Measurements from ENCODE around the gene STARD6. TPM values are rescaled to one million over a fixed set of nuclear protein-coding genes. Genes with fewer than 3 reads are reported as not detected.

STARD6 gene
- total RNA-seq, 4 donors from 2014 or later, result not detected

DNA sequence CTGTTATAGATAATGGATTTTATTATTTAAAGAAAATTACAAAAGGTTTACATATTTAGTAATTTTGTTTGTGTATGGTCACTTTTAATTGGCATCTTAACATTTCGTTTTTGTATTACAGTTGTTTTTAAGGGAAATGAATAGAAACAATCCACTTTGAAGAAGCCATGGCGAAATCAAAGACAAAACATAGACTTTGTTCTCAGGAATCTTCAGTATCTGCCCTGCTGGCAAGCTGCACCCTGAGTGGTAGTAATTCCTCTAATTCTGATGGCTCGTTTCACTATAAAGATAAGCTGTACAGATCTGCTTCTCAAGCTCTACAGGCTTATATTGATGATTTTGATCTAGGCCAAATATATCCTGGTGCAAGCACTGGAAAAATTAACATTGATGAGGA, 2.7 kb upstream of the STARD6 start:
- TF ChIP-seq, protein P1, sequence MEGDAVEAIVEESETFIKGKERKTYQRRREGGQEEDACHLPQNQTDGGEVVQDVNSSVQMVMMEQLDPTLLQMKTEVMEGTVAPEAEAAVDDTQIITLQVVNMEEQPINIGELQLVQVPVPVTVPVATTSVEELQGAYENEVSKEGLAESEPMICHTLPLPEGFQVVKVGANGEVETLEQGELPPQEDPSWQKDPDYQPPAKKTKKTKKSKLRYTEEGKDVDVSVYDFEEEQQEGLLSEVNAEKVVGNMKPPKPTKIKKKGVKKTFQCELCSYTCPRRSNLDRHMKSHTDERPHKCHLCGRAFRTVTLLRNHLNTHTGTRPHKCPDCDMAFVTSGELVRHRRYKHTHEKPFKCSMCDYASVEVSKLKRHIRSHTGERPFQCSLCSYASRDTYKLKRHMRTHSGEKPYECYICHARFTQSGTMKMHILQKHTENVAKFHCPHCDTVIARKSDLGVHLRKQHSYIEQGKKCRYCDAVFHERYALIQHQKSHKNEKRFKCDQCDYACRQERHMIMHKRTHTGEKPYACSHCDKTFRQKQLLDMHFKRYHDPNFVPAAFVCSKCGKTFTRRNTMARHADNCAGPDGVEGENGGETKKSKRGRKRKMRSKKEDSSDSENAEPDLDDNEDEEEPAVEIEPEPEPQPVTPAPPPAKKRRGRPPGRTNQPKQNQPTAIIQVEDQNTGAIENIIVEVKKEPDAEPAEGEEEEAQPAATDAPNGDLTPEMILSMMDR (IDR thresholded peaks at IDR 0.05; ENCODE audit: low read depth), result no peak

DNA sequence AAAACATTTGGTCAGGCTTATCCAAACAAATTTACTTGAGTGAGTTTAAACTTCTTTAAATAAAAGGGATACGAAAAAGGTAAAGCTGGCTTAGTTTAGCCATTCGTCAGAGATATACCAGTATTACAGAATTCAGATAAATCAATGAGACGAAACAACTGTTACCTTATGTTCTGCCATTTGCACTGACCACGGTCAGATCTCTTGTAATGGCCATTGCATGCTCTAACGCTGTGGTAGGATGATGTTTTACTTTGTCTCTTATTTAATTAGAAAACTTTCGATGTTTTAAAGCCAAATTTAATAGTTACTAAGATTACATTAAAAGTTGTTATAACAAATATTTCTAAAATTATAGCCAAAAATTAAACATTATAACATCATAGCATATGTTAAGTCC, 1.6 kb upstream of the STARD6 start:
- TF ChIP-seq, protein P1 (IDR thresholded peaks at IDR 0.05; ENCODE audit: low read depth), result no peak

DNA sequence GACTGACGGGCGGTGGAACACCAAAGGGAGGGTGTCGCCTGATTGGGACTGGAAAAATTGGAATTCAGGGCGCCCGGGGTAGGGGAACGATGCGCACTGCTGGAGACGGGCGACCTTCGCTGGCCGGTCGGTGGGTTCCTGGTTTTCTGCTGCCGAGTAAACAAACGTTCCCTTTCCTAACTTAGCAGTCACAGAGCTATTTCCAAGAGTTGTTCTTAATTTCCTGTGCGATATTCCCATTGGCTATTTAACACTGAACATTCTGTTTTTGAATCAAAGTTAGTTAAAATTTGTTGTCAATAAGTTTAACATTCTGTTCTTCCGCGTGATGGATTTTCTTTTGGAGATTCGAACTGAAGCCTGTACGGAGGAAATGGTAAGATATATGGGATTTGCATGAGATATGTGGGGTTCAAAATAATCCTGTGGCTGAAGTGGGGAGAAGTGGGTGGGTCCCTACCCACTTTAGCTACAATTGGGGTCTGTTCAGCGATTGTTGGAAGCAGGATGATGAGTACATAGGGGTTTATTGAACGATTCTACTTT, 910 bp upstream of the STARD6 start:
- TF ChIP-seq, protein P1 (IDR thresholded peaks at IDR 0.05; ENCODE audit: low read depth), result no peak

DNA sequence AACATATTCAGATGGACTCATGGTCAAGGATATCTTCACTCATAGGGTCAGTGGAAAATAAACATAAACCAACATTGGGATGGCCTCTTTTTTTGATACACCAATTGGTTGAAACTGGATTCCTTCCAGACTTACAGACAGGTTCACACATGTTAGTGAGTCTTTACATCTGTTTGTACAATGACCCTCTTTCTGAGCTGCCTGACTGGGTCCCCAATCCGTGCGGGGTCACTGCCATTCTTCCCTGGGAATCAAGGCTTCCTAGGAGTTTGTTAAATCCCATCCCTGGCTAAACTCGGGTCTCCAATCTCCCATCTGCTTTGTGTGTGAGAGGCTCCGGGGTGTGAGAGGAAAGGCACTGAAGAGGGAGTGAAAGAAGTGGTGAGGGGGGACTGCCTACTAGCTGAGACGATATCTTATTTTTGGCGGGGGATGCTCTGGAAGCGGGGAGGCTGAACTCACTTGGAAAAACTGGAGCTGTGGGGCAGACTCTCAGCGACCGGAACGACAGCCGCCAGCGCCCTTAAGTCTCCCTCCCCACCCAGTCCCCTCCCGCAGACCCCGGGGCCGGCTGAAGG, 487 bp downstream of the STARD6 start:
- TF ChIP-seq, protein P1 (IDR thresholded peaks at IDR 0.05; ENCODE audit: low read depth), result no peak

DNA sequence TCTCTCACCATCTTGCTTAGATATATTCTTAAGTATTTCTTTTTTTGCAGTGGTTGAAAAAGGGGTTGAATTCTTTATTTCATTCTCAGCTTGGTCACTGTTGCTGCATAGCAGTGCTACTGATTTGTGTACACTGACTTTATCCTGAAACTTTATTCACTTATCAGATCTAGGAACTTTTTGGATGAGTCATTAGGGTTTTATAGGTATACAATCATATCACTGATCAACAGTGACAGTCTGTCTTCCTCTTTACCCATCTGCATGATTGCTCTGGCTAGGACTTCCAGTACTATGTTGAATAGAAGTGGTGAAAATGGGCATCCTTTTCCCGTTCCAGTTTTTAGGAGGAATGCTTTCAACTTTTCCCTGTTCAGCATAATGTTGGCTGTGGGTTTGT, 6.5 kb downstream of the STARD6 start:
- TF ChIP-seq, protein P1 (IDR thresholded peaks at IDR 0.05; ENCODE audit: low read depth), result no peak

DNA sequence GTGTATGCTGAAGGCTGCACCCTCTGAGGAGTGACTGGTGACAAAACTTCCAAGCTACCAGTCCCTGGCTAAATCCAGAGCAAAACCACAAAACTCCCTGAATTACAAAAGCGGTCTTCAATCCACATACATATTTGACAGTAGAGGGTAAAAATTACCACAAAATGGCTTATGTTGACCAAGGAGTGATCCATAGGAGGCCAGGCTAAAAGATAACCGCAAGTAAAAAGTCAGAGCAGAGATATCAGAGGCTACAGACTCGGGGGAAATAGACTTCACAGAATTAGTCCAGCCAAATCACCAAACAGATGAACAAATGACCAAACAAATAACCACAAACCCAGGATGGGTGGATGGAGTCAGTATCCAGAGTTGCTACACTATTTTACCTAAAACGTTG, 19.4 kb downstream of the STARD6 start:
- TF ChIP-seq, protein P1 (IDR thresholded peaks at IDR 0.05; ENCODE audit: low read depth), result no peak

DNA sequence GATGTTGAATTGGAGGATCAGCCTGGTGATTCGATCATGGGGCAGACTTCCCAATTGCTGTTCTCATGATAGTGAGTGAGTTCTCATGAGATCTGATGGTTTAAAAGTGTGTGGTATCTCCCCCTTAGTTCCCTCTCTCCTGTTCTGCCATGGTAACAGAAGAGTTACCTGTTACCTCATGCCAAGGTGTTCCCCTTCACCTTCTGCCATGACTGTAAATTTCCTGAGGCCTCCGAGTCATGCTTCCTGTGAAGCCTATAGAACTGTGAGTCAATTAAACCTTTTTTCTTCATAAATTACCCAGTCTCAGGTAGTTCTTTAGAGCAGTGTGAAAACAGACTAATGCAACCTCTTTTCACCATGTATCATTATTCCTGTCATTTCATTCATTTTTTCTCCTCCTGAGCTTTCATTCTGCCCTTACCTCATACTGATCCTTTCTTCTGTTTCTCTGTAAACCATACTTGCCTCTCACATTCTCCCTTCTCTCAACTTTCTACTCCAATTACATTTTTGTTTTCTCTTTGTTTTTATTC, 22.0 kb downstream of the STARD6 start:
- TF ChIP-seq, protein P1 (IDR thresholded peaks at IDR 0.05; ENCODE audit: low read depth), result no peak

Data from subcutaneous adipose tissue (tissue), 4 donors.